Suppressor macrophage treated with lipopolysaccharide for 1 hour (primary cell): Measurements from ENCODE around the gene BPHL.
A peak's percentile ranks its signal among the peaks of the same experiment; 100 is the strongest.
"Not testable (repeated sequence)": the region's sequence is repeated elsewhere in the genome, so short reads cannot be mapped to it uniquely, and the experiment has no call there.

Experiments used
- DNase-seq, 3 donors: peaks; one replicate each; pipeline ENCODE4 v3.0.0-alpha.2; 2020 to 2022

BPHL gene

DNA sequence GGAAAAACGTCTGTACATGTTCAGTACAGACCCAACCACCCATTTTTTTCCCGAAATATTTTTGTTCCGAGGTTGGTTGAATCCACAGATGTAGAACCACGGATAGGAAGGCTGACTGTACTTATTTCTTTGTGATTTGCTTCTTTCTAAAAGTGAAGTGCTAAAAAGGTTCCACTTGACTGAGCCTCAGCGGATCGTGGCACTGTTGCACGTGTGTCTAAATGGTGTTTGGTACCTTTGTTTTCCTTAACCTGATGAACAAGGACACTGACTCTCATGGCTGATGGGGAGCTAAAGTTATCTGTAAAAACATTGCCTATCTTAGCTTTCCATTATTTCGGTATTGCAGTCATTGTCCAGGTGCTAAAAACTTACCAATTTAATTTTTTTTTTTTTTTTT is 6.2 kb downstream of the BPHL start:
- DNase-seq: no peak

GRCh38 chr6:3125815-3126214 is 7.3 kb downstream of the BPHL start:
- DNase-seq: no peak

DNA sequence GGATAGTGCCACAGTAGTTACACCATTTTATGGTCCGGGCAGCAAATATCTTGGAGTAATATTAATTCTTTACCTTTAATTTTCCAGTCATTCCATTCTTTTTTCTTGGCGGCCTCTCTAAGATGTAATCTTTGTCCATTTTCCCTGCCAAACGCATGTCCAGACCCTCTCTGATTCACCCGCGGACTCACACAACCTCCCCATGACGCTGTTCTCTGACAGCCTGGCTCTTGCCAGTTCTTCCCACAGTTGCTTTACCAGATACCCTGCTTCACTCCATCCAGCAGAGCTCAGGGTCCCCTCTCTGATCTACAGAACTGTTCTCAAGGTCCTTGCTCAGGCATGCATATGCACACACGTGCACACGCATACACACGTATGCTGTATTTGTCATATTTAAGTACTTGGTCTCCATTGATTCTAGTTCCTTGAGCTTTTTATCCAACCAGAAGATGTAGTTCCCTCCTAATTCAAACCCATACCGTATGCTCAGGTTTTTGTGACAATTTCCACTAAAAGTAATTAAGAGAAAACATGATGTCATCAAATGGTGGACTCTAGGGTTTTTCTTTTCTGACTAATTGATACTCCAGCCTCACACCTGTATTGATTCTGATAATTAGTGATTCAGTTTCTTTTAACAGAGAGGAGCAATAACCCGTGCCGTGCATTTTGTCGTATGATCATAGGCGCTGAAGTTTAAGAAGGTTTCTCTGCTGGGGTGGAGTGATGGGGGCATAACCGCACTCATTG is 10.0 kb downstream of the BPHL start:
- no peak for DNase-seq

GRCh38 chr6:3131695-3132094 is 13.2 kb downstream of the BPHL start:
- DNase-seq: no peak

GRCh38 chr6:3133515-3133914 is 15.0 kb downstream of the BPHL start:
- DNase-seq: no peak

DNA sequence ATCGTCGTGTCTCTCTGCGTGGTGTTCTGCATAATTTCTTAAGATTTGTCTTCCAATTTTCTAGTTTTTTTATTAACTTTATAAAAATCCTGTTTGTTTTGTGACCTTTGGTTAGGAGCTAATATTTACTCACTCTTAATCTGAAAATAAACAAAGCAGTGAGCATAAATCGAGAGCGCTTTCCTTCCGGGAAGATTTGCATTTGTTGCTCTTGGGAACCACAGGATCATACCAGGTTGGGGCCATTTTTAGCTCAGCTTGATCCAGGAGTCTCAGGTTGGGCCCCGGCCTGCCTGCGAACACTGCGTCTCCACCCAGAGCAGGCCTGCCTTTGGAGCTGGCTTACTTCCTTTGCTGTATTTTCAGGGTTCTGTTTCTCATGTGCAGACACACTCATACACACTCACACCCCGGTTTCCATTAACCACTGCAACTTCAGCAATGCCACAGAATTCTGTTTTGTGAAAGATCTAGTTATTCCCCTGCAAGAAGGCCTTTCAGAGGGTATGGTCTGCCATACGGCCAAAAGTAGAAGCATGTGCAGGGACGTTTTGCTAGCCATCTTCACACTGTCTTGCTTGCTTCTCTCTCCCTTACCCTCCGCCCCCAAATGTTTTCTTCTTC is 17.3 kb downstream of the BPHL start:
- DNase-seq: no peak

DNA sequence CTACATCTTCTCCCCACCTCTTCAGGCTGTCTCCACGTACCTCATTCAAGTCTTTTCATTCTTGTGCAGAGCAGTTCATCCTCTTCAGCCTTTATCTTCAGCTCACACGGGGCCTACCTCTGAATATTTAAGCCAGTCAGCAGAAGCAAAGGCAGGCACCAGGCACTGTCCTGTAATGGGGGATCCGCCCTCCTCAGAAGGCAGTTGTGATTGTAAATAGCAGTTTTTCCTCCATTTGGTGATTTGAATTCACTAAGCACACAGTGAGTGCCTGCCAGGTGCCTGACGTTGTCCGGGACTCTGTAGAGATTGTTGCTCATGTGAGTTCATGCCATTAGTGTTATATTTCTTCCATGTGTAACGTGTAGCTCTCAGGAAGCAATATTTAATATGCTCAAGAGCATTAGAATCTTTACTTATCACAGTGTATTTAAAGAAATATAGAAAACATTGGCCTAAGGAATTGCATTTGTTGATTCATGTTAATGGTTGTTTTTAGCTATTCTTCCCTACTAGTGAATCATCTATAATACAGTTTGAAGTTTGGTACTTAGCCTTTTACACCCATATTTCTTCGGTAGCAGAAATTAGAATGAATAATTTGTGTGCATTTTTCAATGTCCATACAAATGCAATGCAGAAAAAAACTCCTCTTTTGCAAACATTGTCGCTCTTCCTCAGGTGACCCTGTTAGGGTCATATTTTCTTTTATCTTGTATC is 17.9 kb downstream of the BPHL start:
- no peak for DNase-seq

DNA sequence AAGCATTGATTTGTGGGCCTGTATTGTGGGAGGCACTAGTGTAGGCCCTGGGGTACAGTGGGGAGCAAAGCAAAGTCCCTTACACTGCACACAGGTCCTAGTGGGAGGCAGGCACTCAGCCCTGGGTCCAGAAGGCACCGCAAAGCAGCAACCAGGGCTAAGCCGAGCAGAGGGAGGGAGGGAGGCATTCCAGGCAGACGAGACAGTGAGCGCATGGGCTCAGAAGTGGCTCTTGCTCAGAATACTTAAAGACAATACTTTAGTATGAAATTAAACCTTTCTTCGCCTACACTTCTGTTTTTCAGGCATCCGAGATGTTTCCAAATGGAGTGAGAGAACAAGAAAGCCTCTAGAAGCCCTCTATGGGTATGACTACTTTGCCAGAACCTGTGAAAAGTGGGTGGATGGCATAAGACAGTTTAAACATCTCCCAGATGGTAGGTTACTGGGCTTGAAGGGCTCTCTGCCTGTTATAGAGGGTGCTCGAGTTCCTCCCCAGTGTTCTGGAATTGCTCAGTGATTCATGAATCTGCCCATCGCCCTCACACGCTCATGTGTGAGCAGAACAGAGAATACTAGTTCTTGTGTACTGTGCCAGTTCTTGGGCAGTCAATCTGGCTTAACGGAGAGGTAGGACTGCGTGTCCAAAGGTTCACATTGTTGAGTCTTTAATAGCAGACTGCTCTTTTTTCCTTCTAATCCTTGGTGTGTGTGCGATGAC is 18.7 kb downstream of the BPHL start:
- DNase-seq: no peak

GRCh38 chr6:3137873-3138272 is 19.4 kb downstream of the BPHL start:
- DNase-seq: not testable (repeated sequence)

DNA sequence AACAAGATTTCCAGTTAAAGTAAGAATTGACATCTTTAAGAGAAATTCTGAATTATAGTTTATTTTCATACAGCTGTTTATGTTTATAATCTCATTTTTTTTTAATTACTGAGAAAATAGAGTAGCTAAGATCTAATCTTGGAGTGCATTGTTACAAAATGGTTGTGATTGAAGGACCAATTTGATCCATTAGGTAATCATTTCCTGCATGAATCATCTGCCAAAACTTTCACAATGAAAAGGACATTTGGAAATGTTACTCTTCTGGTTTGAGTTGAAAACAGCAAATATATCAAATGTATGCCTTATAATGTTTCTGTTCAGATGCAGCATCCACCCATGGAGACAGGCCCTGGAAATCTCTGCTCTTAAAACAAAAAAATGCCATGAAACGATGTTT is 19.8 kb downstream of the BPHL start:
- DNase-seq: peak; percentile 38 to 77 (median 74)

DNA sequence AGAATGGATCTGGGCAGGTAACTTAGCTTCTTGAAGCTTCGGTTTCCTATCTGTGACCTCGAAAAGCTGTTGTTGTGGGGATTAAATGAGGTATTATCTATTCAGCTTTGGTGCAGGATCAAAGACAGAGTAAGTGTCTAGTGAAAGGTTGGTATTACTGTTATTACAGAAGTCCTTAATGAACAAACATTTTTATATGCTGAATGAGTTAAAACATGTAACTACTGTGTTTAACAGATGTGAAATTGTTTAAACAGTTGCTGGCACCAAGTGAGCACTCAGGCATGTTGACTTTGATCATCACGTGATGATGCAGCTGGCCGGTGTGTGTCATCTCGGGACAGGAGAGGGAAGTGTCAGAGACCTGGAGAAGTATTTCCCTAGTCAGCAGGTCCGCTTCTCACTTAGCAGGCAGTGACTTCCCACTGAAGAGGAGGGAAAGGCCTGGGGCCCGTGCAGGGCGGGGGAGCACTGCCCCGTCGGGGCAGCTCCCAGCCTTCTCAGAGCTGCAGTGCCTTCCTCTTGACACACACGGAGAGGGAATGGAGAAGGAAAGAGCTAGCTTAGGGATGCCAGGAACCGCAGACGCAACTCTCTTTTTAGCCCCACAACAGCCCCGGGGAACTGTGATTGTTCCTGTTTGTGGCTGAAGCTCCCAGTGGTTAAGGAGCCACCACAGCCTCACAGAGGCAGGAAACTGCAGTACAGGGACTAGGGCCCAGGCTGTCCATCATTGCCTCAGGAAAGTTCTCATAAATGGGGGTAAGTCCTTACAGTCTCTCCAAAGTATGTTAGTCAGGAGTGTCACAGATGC is 20.8 kb downstream of the BPHL start:
- peak; percentile 88 to 93 (median 92) for DNase-seq

DNA sequence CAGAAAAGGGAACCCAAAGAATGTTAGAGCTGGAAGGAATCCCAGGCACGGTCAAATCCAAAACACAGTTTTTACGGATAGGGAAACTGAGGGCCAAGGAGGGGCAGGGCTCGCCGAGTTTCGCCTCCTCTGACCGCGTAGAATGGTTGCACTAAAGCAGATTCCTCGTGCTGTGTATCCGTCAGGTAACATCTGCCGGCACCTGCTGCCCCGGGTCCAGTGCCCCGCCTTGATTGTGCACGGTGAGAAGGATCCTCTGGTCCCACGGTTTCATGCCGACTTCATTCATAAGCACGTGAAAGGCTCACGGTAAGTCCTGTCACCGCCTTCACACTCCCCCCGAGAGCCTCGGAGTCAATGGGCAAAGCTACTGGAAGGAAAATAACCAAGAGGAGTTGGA is 21.7 kb downstream of the BPHL start:
- no peak for DNase-seq

GRCh38 chr6:3142536-3142935 is 24.0 kb downstream of the BPHL start:
- DNase-seq: no peak

GRCh38 chr6:3143158-3143557 is 24.6 kb downstream of the BPHL start:
- no peak for DNase-seq

- no peak for DNase-seq
Observed at GRCh38 chr6:3144571-3144970, 26.1 kb downstream of the BPHL start.

DNA sequence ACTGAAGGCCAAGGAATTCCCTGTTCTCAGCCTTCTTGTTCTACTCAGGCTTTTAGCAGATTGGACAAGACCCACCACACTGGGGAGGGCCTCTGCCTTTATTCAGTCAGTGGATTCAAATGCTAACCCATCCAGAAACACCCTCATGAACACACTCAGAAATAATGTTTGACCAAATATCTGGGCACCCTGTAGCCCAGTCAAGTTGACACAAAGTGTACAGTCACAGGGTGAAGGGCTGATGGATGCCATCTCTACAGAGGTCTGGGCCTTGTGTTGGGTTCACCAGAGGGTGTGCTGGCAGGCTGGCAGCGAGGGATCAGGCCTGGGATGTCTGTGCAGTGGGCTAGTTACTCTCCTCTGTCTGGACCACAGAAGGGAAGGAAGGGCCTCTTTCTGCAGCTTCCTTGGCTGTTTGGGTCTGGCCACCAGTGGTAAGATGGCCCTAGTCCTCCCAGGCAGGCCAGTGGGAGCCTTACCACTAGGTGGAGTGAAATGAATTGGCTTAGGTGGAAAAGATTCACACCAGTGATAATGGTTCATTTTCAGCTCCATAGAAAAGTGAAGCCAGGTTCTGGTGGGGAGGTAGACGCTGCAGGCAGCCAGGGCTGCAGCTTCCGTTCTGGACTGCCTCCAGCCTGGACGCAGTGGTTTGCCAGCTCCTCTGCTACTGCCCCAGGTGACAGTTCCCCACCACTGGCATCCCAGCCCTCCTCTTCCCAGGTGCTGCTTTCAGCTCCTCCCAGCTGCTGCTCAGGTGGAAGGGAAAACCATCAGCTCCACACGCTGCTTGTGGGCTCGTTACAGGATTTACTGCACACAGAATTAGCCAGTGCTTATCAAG is 29.6 kb downstream of the BPHL start:
- no peak for DNase-seq

GRCh38 chr6:3151691-3152090 is 33.2 kb downstream of the BPHL start:
- no peak for DNase-seq

- DNase-seq: no peak
Observed at GRCh38 chr6:3152689-3153088, 34.2 kb downstream of the BPHL start.

- not testable (repeated sequence) for DNase-seq
Observed at GRCh38 chr6:3155416-3155815, 36.9 kb downstream of the BPHL start.

DNA sequence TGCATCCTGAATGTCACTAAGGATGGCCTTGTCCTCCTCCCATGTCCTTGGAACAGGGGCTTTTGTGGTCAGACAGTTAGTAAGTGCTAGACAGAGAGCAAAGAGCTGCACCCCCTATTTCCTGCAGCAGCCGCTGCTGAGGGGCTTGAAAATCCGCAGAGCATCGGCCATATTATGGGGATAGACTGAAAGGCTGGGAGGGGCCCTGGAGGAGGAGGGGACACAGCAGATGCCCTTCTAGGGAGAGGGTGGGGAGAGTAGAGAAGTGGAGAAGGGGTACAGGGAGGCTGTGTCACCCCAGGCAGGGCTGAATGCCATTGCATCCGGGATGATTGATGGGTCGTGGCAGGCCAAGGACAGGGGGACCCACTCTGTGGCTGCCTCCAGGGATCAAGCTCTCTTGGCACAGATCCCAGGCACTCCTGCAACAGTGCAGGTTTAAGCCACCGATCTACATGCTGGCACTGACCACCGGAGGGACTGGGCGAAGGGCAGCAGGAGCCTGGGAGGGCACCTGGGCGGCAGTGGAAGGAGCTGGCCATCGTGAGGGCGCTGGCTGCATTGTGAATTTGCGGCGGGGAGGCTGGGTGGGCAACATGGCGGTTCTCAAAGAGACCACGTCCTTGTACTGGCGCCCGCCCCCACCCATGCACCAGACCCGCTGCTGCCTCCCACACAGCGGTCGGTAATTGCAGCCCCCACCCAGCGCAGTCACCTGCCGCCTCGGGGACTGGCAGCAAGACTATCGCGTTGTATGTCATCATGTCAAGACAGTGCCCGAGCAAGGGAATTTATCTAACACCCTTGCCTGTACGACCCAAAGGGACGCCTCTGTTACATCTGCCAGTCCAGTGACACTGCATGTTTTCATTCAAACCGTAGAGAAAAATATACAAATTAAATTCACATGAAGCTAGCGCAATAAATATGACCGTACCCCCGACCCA is 37.9 kb downstream of the BPHL start:
- DNase-seq: peak in 1 of 3 donors; percentile 35
